ENCODE measurements around the gene SPDYE8.
"Not testable (repeated sequence)": the region's sequence is repeated elsewhere in the genome, so short reads cannot be mapped to it uniquely, and the experiment has no call there.

Gene SPDYE8

GRCh38 chr7:72976434-72976833 is 53.1 kb downstream of the SPDYE8 start:
- H3K36me3 ChIP-seq (ENCODE audit: control insufficient read depth, low read depth, low read length); H3K4me3 ChIP-seq (ENCODE audit: low read length); H3K4me1 ChIP-seq (ENCODE audit: control insufficient read depth, low read depth, low read length); H3K9ac ChIP-seq (ENCODE audit: low read length); H3K27me3 ChIP-seq (ENCODE audit: control insufficient read depth, insufficient read depth, low read length); H3K9me3 ChIP-seq (ENCODE audit: control insufficient read depth, low read depth, low read length); H3K27ac ChIP-seq (ENCODE audit: low read length): not testable (repeated sequence)

GRCh38 chr7:72975656-72976286 is 53.8 kb downstream of the SPDYE8 start:
- H3K4me3 ChIP-seq (ENCODE audit: low read length); H3K4me1 ChIP-seq (ENCODE audit: control insufficient read depth, low read depth, low read length); H3K36me3 ChIP-seq (ENCODE audit: control insufficient read depth, low read depth, low read length); H3K9me3 ChIP-seq (ENCODE audit: control insufficient read depth, low read depth, low read length); H3K27ac ChIP-seq (ENCODE audit: low read length); H3K9ac ChIP-seq (ENCODE audit: low read length); H3K27me3 ChIP-seq (ENCODE audit: control insufficient read depth, insufficient read depth, low read length): not testable (repeated sequence)

- not testable (repeated sequence) for H3K36me3 ChIP-seq (ENCODE audit: control insufficient read depth, low read depth, low read length); H3K9ac ChIP-seq (ENCODE audit: low read length); H3K27ac ChIP-seq (ENCODE audit: low read length); H3K9me3 ChIP-seq (ENCODE audit: control insufficient read depth, low read depth, low read length); H3K27me3 ChIP-seq (ENCODE audit: control insufficient read depth, insufficient read depth, low read length); H3K4me3 ChIP-seq (ENCODE audit: low read length); H3K4me1 ChIP-seq (ENCODE audit: control insufficient read depth, low read depth, low read length)
These were observed 54.8 kb downstream of the SPDYE8 start for GRCh38 chr7:72974781-72975180.

GRCh38 chr7:72971505-72971904 is 58.1 kb downstream of the SPDYE8 start:
- not testable (repeated sequence) for H3K27ac ChIP-seq (ENCODE audit: low read length); H3K4me1 ChIP-seq (ENCODE audit: control insufficient read depth, low read depth, low read length); H3K4me3 ChIP-seq (ENCODE audit: low read length); H3K9me3 ChIP-seq (ENCODE audit: control insufficient read depth, low read depth, low read length); H3K9ac ChIP-seq (ENCODE audit: low read length); H3K27me3 ChIP-seq (ENCODE audit: control insufficient read depth, insufficient read depth, low read length); H3K36me3 ChIP-seq (ENCODE audit: control insufficient read depth, low read depth, low read length)

All from iPS-18a (cell line).